HG03520 (cell line): ENCODE results near the gene EPN1.

Experiments
- ATAC-seq: cut with Tn5 transposase; IDR thresholded peaks from one replicate; pipeline ENCODE4 v1.9.1; 2021; ENCODE audit warnings: mild to moderate bottlenecking, moderate library complexity; ENCODE audit not compliant: unreplicated experiment

Gene EPN1

GRCh38 chr19:55691561-55692481, 16.8 kb downstream of the EPN1 start:
- no peak for ATAC-seq

- no peak for ATAC-seq
These were observed 17.7 kb downstream of the EPN1 start for GRCh38 chr19:55692681-55693081.

GRCh38 chr19:55693336-55693974, 18.4 kb downstream of the EPN1 start:
- ATAC-seq: no peak

- no peak for ATAC-seq
These were observed 19.2 kb downstream of the EPN1 start for GRCh38 chr19:55694241-55694655.

GRCh38 chr19:55694656-55695491, 19.8 kb downstream of the EPN1 start:
- no peak for ATAC-seq

- ATAC-seq: no peak
These were observed 20.7 kb downstream of the EPN1 start for GRCh38 chr19:55695511-55696290.

GRCh38 chr19:55696301-55697068, 21.5 kb downstream of the EPN1 start:
- no peak for ATAC-seq

- no peak for ATAC-seq
These were observed 22.0 kb downstream of the EPN1 start for GRCh38 chr19:55697069-55697440.

- no peak for ATAC-seq
These were observed 22.7 kb downstream of the EPN1 start for GRCh38 chr19:55697698-55698097.

GRCh38 chr19:55698256-55698655, 23.2 kb downstream of the EPN1 start:
- no peak for ATAC-seq

GRCh38 chr19:55699221-55699620, 24.2 kb downstream of the EPN1 start:
- ATAC-seq: no peak

- ATAC-seq: no peak
These were observed 25.8 kb downstream of the EPN1 start for GRCh38 chr19:55700813-55701212.

GRCh38 chr19:55702131-55702627, 27.2 kb downstream of the EPN1 start:
- ATAC-seq: no peak

- no peak for ATAC-seq
These were observed 28.8 kb downstream of the EPN1 start for GRCh38 chr19:55703790-55704215.

GRCh38 chr19:55704494-55705245, 29.6 kb downstream of the EPN1 start:
- ATAC-seq: no peak

- no peak for ATAC-seq
These were observed 30.9 kb downstream of the EPN1 start for GRCh38 chr19:55705972-55706371.

- ATAC-seq: no peak
These were observed 36.7 kb downstream of the EPN1 start for GRCh38 chr19:55711719-55712118.

- ATAC-seq: no peak
These were observed 38.0 kb downstream of the EPN1 start for GRCh38 chr19:55712804-55713631.
